Gastroesophageal sphincter (tissue), 4 donors: Measurements from ENCODE around the gene TLE3. TPM values are rescaled to one million over a fixed set of nuclear protein-coding genes. Genes with fewer than 3 reads are reported as not detected.

Experiments
- ATAC-seq: fragments of 150-250 bp; one replicate; pipeline ENCODE4 v1.9.1; 2016; ENCODE audit warnings: mild to moderate bottlenecking, moderate library complexity
- H3K27ac ChIP-seq, 4 donors: fragments of 200-600 bp; sonication (generic) in 3 of 4; 1 replicate in 3 of 4; 2 replicates in 1 of 4; pipeline ENCODE4 v1.5.1; 2016 to 2019
- H3K27me3 ChIP-seq: fragments of 200-600 bp; sonication (generic); one replicate; pipeline ENCODE4 v1.5.1; 2019
- H3K36me3 ChIP-seq, 2 donors: fragments of 200-600 bp; sonication (generic); one replicate each; pipeline ENCODE4 v1.5.1; 2019; ENCODE audit warnings: control low read depth in 1 of 2
- H3K4me1 ChIP-seq, 3 donors: fragments of 200-600 bp; sonication (generic); 1 replicate in 2 of 3; 2 replicates in 1 of 3; pipeline ENCODE4 v1.5.1; 2016 to 2019; ENCODE audit warnings: control low read depth in 2 of 3
- H3K4me3 ChIP-seq, 2 donors: fragments of 200-600 bp; sonication (generic); one replicate each; pipeline ENCODE4 v1.5.1; 2019; ENCODE audit warnings: mild to moderate bottlenecking in 1 of 2, moderate library complexity in 1 of 2
- H3K9me3 ChIP-seq, 3 donors: fragments of 200-600 bp; sonication (generic); one replicate each; pipeline ENCODE4 v1.5.1; 2017 to 2019; ENCODE audit warnings: control low read depth in 2 of 3
- CTCF ChIP-seq, 4 experiments: fragments of 200-600 bp in 2 of 4; fragments of 450-650 bp in 2 of 4; sonication (generic) in 1 of 4; IDR thresholded peaks; one replicate each; pipeline ENCODE4 v1.5.1; 2017 to 2019; ENCODE audit warnings: antibody characterized with exemption in 4 of 4, mild to moderate bottlenecking in 2 of 4, moderate library complexity in 2 of 4
- EP300 ChIP-seq: sonication (generic); formaldehyde crosslinking; IDR thresholded peaks from one replicate; pipeline ENCODE4 v1.6.1; 2017; ENCODE audit warnings: antibody characterized with exemption, mild to moderate bottlenecking
- POLR2A ChIP-seq, 2 donors: fragments of 450-650 bp; IDR thresholded peaks; one replicate each; pipeline ENCODE4 v1.6.1; 2017; ENCODE audit warnings: antibody characterized with exemption in 2 of 2, mild to moderate bottlenecking in 2 of 2, moderate library complexity in 1 of 2
- POLR2AphosphoS5 ChIP-seq: sonication (generic); formaldehyde crosslinking; IDR thresholded peaks from one replicate; pipeline ENCODE4 v1.6.1; 2017; ENCODE audit warnings: antibody characterized with exemption
- WGBS, 2 donors: methylation state at CpG; one replicate each; pipeline ENCODE4 v1.1.5; 2018; ENCODE audit warnings: low coverage in 1 of 2; 5-methylcytosine and 5-hydroxymethylcytosine counted together
- total RNA-seq, 4 donors: library from RNA; depleted of rRNA; stranded (reverse); fragments of >200 nt; gene quantifications; one replicate each; pipeline ENCODE4 v1.1.0, GENCODE V29; 2016

The TLE3 gene
- total RNA-seq, 4 donors from 2014 or later: 32.4 to 81.6 (median 62.6) TPM

- Histone ChIP-seq H3K9me3 (no peaks in the 10 kb centered on the region), H3K27ac (peak overlapping the region in 2 of 4 donors; percentile 54 to 96), H3K27me3 (no peaks in the 10 kb centered on the region), H3K36me3 (peaks cover 0 to 12% of the 10 kb centered on the region in 2 donors), H3K4me3 (peak overlapping the region in 1 of 2 donors; percentile 93), H3K4me1 (peaks cover 0 to 85% (median 58%) of the 10 kb centered on the region in 3 donors)
- 14 to 64% methylated on average over 2 to 10 of the region's 11 CpGs for WGBS, 2 donors
- ATAC-seq: no peak
- TF ChIP-seq POLR2A (IDR thresholded peaks at IDR 0.05) (no peak), CTCF (IDR thresholded peaks at IDR 0.05) (no peak), EP300 (no peak), POLR2AphosphoS5 (no peak)
Measured at GRCh38 chr15:70093481-70094319, 4.0 kb downstream of the TLE3 start.

GRCh38 chr15:70093070-70093469 is 4.6 kb downstream of the TLE3 start:
- Histone ChIP-seq H3K9me3 (no peaks in the 10 kb centered on the region), H3K27me3 (no peaks in the 10 kb centered on the region), H3K4me1 (peaks cover 0 to 85% (median 59%) of the 10 kb centered on the region in 3 donors), H3K36me3 (peaks cover 0 to 12% of the 10 kb centered on the region in 2 donors), H3K4me3 (no peak overlapping the region), H3K27ac (peak overlapping the region in 2 of 4 donors; percentile 54 to 96)
- ATAC-seq: no peak
- TF ChIP-seq CTCF (IDR thresholded peaks at IDR 0.05) (no peak), POLR2AphosphoS5 (no peak), POLR2A (IDR thresholded peaks at IDR 0.05) (no peak), EP300 (no peak)
- WGBS, 2 donors: 35 to 69% methylated on average over 3 of the region's 3 CpGs

- Histone ChIP-seq H3K4me1 (peaks cover 0 to 88% (median 61%) of the 10 kb centered on the region in 3 donors), H3K27ac (peak overlapping the region in 3 of 4 donors; percentile 18 to 96 (median 54)), H3K9me3 (no peaks in the 10 kb centered on the region), H3K4me3 (no peak overlapping the region), H3K27me3 (no peaks in the 10 kb centered on the region), H3K36me3 (peaks cover 0 to 17% of the 10 kb centered on the region in 2 donors)
- ATAC-seq: no peak
- WGBS, 2 donors: 58 to 75% methylated on average over 3 to 4 of the region's 6 CpGs
- no peak for TF ChIP-seq POLR2AphosphoS5
- no peak for TF ChIP-seq POLR2A (IDR thresholded peaks at IDR 0.05)
- TF ChIP-seq EP300: no peak
- TF ChIP-seq CTCF (IDR thresholded peaks at IDR 0.05): no peak
Measured at GRCh38 chr15:70092464-70093027, 5.2 kb downstream of the TLE3 start.

GRCh38 chr15:70091726-70092463 is 5.8 kb downstream of the TLE3 start:
- Histone ChIP-seq H3K27me3 (no peaks in the 10 kb centered on the region), H3K4me3 (no peak overlapping the region), H3K27ac (peak overlapping the region in 3 of 4 donors; percentile 18 to 96 (median 54)), H3K4me1 (peaks cover 0 to 91% (median 61%) of the 10 kb centered on the region in 3 donors), H3K9me3 (no peaks in the 10 kb centered on the region), H3K36me3 (peaks cover 0 to 24% of the 10 kb centered on the region in 2 donors)
- WGBS, 2 donors: 72 to 83% methylated on average over 5 to 9 of the region's 12 CpGs
- ATAC-seq: no peak
- TF ChIP-seq POLR2AphosphoS5 (no peak), POLR2A (IDR thresholded peaks at IDR 0.05) (no peak), CTCF (IDR thresholded peaks at IDR 0.05) (no peak), EP300 (no peak)
